Subcutaneous adipose tissue (tissue), 4 donors: ENCODE measurements around the gene PFDN1. TPM values are rescaled to one million over a fixed set of nuclear protein-coding genes. Genes with fewer than 3 reads are reported as not detected.

Experiments
- CTCF ChIP-seq: fragments of 450-650 bp; IDR thresholded peaks from one replicate; pipeline ENCODE4 v1.5.1; 2016; ENCODE audit warnings: low read depth, mild to moderate bottlenecking, control low read depth, antibody characterized with exemption, moderate library complexity
- total RNA-seq, 4 donors: library from RNA; depleted of rRNA; stranded (reverse); fragments of >200 nt; gene quantifications; one replicate each; pipeline ENCODE4 v1.1.0, GENCODE V29; 2016

The PFDN1 gene
- total RNA-seq, 4 donors from 2014 or later = 70.2 to 116 (median 90.9) TPM

GRCh38 chr5:140284013-140284412 lies 18.9 kb downstream of the PFDN1 start:
- no peak for TF ChIP-seq CTCF

- TF ChIP-seq CTCF = no peak
Measured at GRCh38 chr5:140282266-140282665, 20.6 kb downstream of the PFDN1 start.

- TF ChIP-seq CTCF = no peak
Measured at GRCh38 chr5:140275837-140276236, 27.1 kb downstream of the PFDN1 start.

GRCh38 chr5:140273401-140273877 lies 29.5 kb downstream of the PFDN1 start:
- TF ChIP-seq CTCF = no peak

- no peak for TF ChIP-seq CTCF
Measured at GRCh38 chr5:140270008-140270407, 32.9 kb downstream of the PFDN1 start.

GRCh38 chr5:140267559-140268018 lies 35.3 kb downstream of the PFDN1 start:
- no peak for TF ChIP-seq CTCF

- no peak for TF ChIP-seq CTCF
Measured at GRCh38 chr5:140267201-140267540, 35.7 kb downstream of the PFDN1 start.
